ENCODE measurements around the gene RAB15. TPM values are rescaled to one million over a fixed set of nuclear protein-coding genes. Genes with fewer than 3 reads are reported as not detected.

The RAB15 gene
- total RNA-seq, 1 donor from 2014 or later, result 36.3 TPM

- Mint-ChIP-seq H3K27ac (ENCODE audit: unreplicated experiment) (no peak overlapping the region), H3K4me3 (ENCODE audit: unreplicated experiment) (no peak overlapping the region), H3K27me3 (ENCODE audit: low read depth, unreplicated experiment) (no peaks in the 10 kb centered on the region), H3K9me3 (ENCODE audit: unreplicated experiment) (peaks cover 2% of the 10 kb centered on the region), H3K4me1 (ENCODE audit: low read depth, unreplicated experiment) (peaks cover 19% of the 10 kb centered on the region), H3K36me3 (ENCODE audit: low read depth, unreplicated experiment) (peaks cover 10% of the 10 kb centered on the region)
- Histone ChIP-seq H3K27ac (ENCODE audit: low read depth, low read length) (no peak overlapping the region), H2AFZ (ENCODE audit: low read depth, low read length) (no peak overlapping the region), H3K36me3 (ENCODE audit: insufficient read depth, low read length) (no peaks in the 10 kb centered on the region), H4K20me1 (ENCODE audit: insufficient read depth, low read length) (peaks cover 25% of the 10 kb centered on the region), H3K79me2 (ENCODE audit: insufficient read depth, low read length) (no peaks in the 10 kb centered on the region), H3K9me3 (ENCODE audit: insufficient read depth, low read depth, low read length) (no peaks in the 10 kb centered on the region), H3K4me2 (ENCODE audit: low read length) (no peak overlapping the region), H3K4me3 (ENCODE audit: insufficient read depth, low read depth, low read length) (no peak overlapping the region), H3K4me1 (ENCODE audit: insufficient read depth, low read length) (peaks cover 10% of the 10 kb centered on the region), H3K27me3 (ENCODE audit: insufficient read depth, low read length) (no peaks in the 10 kb centered on the region), H3K9ac (ENCODE audit: low read length) (no peak overlapping the region)
- DNase-seq (ENCODE audit: low read depth) (no peak), FAIRE-seq (no peak)
- TF ChIP-seq CTCF (IDR thresholded peaks at IDR 0.05; ENCODE audit: insufficient read depth, low read depth, low read length) (no peak), EZH2 (IDR thresholded peaks at IDR 0.05; ENCODE audit: insufficient read depth, low read length) (no peak)
Observed at GRCh38 chr14:64965356-64966000, 6.7 kb downstream of the RAB15 start.

DNA sequence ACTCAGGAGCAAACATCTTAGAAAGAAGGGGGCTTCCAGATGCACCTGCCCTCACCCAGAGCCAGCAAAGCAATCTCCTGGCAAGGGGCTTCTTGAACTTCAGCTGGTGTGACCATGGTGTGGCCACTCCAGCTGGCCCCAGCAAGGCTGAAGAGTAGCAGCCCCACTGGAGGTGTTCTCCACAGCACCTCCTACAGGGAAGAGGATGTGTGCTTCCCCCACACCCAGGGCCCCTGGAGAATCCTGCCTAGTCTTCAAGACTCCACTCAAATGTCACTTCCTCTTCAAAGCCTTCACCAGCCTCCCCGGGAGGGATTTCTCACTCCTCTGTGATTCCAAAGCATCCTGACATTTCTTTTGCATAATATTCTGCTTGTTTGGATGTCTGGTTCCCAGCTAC lies 8.5 kb downstream of the RAB15 start:
- H3K4me1 Mint-ChIP-seq (ENCODE audit: low read depth, unreplicated experiment), result peaks cover 7% of the 10 kb centered on the region

More for the DNA sequence above, 8.5 kb downstream of the RAB15 start:
- Histone ChIP-seq H3K79me2 (ENCODE audit: insufficient read depth, low read length) (no peaks in the 10 kb centered on the region), H4K20me1 (ENCODE audit: insufficient read depth, low read length) (peaks cover 14% of the 10 kb centered on the region), H3K36me3 (ENCODE audit: insufficient read depth, low read length) (no peaks in the 10 kb centered on the region), H3K4me3 (ENCODE audit: insufficient read depth, low read depth, low read length) (no peak overlapping the region), H3K4me1 (ENCODE audit: insufficient read depth, low read length) (peaks cover 5% of the 10 kb centered on the region), H2AFZ (ENCODE audit: low read depth, low read length) (no peak overlapping the region), H3K4me2 (ENCODE audit: low read length) (no peak overlapping the region), H3K9me3 (ENCODE audit: insufficient read depth, low read depth, low read length) (no peaks in the 10 kb centered on the region), H3K9ac (ENCODE audit: low read length) (no peak overlapping the region), H3K27ac (ENCODE audit: low read depth, low read length) (no peak overlapping the region), H3K27me3 (ENCODE audit: insufficient read depth, low read length) (no peaks in the 10 kb centered on the region)
- no peak for TF ChIP-seq EZH2 (IDR thresholded peaks at IDR 0.05; ENCODE audit: insufficient read depth, low read length)
- no peak for TF ChIP-seq CTCF (IDR thresholded peaks at IDR 0.05; ENCODE audit: insufficient read depth, low read depth, low read length)
- FAIRE-seq (no peak), DNase-seq (ENCODE audit: low read depth) (no peak)
- Mint-ChIP-seq H3K9me3 (ENCODE audit: unreplicated experiment) (peaks cover 2% of the 10 kb centered on the region), H3K36me3 (ENCODE audit: low read depth, unreplicated experiment) (peaks cover 10% of the 10 kb centered on the region), H3K27ac (ENCODE audit: unreplicated experiment) (no peak overlapping the region), H3K4me3 (ENCODE audit: unreplicated experiment) (no peak overlapping the region), H3K27me3 (ENCODE audit: low read depth, unreplicated experiment) (no peaks in the 10 kb centered on the region)

All from astrocyte (in vitro differentiated cells and primary cell).